Stimulated activated CD4-positive, alpha-beta T cell treated with anti-CD3 and anti-CD28 coated beads, Interleukin-4, amount 100 ng/mL, for 1 hour (primary cell): ENCODE data around the gene ARRB2.

Experiments
- DNase-seq: peaks from one replicate; pipeline ENCODE4 v3.0.0-alpha.2; 2020

ARRB2 gene

GRCh38 chr17:4768298-4768697 is 57.9 kb downstream of the ARRB2 start:
- DNase-seq: no peak

GRCh38 chr17:4769628-4770027 is 59.2 kb downstream of the ARRB2 start:
- DNase-seq: no peak
